Spleen (tissue), 11 donors: ENCODE measurements around the gene STIM1. TPM values are rescaled to one million over a fixed set of nuclear protein-coding genes. Genes with fewer than 3 reads are reported as not detected.

Experiments
- DNase-seq: peaks from one replicate; pipeline ENCODE4 v3.0.0-alpha.2; 2020
- H3K27ac ChIP-seq, 8 donors: fragments of 200-600 bp; sonication (generic) in 7 of 8; 1 replicate in 4 of 8; 2 replicates in 4 of 8; pipeline versions ENCODE4 v1.5.0 to v1.8.0; 2016 to 2021; ENCODE audit warnings: inconsistent platforms in 4 of 8, mild to moderate bottlenecking in 4 of 8, moderate library complexity in 1 of 8
- H3K27me3 ChIP-seq, 7 donors: fragments of 200-600 bp; sonication (generic) in 6 of 7; replicated peaks in 1 of 7; 1 replicate in 4 of 7; 2 replicates in 3 of 7; pipeline versions ENCODE4 v1.5.0 to v1.8.0; 2016 to 2021; ENCODE audit warnings: inconsistent platforms in 3 of 7, mild to moderate bottlenecking in 1 of 7
- H3K36me3 ChIP-seq, 6 donors: fragments of 200-600 bp; sonication (generic) in 5 of 6; 1 replicate in 4 of 6; 2 replicates in 2 of 6; pipeline versions ENCODE4 v1.5.0 to v1.8.0; 2016 to 2021; ENCODE audit warnings: inconsistent platforms in 2 of 6
- H3K4me1 ChIP-seq, 6 donors: fragments of 200-600 bp; sonication (generic) in 5 of 6; 1 replicate in 3 of 6; 2 replicates in 3 of 6; pipeline versions ENCODE4 v1.5.0 to v1.8.0; 2016 to 2021; ENCODE audit warnings: inconsistent platforms in 3 of 6
- H3K4me3 ChIP-seq, 8 donors: fragments of 200-600 bp; sonication (generic) in 7 of 8; 1 replicate in 4 of 8; 2 replicates in 4 of 8; pipeline versions ENCODE4 v1.5.0 to v1.8.0; 2016 to 2021; ENCODE audit warnings: inconsistent platforms in 4 of 8, mild to moderate bottlenecking in 4 of 8, moderate library complexity in 2 of 8
- H3K9me3 ChIP-seq, 8 donors: fragments of 200-600 bp; sonication (generic) in 7 of 8; 1 replicate in 4 of 8; 2 replicates in 4 of 8; pipeline versions ENCODE4 v1.5.0 to v1.8.0; 2016 to 2021; ENCODE audit warnings: inconsistent platforms in 4 of 8
- CTCF ChIP-seq, 11 experiments: fragments of 200-600 bp in 7 of 11; fragments of 450-650 bp in 4 of 11; sonication (generic) in 4 of 11; IDR thresholded peaks in 8 of 11; conservative IDR thresholded peaks in 3 of 11; 1 replicate in 7 of 11; 2 replicates in 4 of 11; pipeline versions ENCODE4 v1.4.0 to v1.8.0; 2016 to 2021; ENCODE audit warnings: antibody characterized with exemption in 11 of 11, inconsistent platforms in 4 of 11, mild to moderate bottlenecking in 1 of 11
- POLR2A ChIP-seq, 3 donors: fragments of 450-650 bp; IDR thresholded peaks; one replicate each; pipeline ENCODE4 v1.5.1; 2017; ENCODE audit warnings: antibody characterized with exemption in 3 of 3, mild to moderate bottlenecking in 1 of 3
- POLR2AphosphoS5 ChIP-seq, 3 donors: sonication (generic); formaldehyde crosslinking; IDR thresholded peaks; one replicate each; pipeline ENCODE4 v1.5.1; 2017; ENCODE audit warnings: antibody characterized with exemption in 3 of 3
- WGBS, 5 donors: extraction: QIAGEN DNeasy Blood & Tissue Kit in 3 of 5; methylation state at CpG; one replicate each; pipeline versions ENCODE4 v1.1.5 to v1.1.7; 2013 to 2018; 5-methylcytosine and 5-hydroxymethylcytosine counted together
- intact Hi-C: fragments of 100-400 bp; cut with DNase I; formaldehyde crosslinking; loops from one replicate; pipeline ENCODE4 v1.15.0; 2023; ENCODE audit warnings: low total_unique reads
- polyA plus RNA-seq, 3 donors: library from polyadenylated mRNA; stranded (reverse); fragments of 200-250 nt; gene quantifications; one replicate each; pipeline ENCODE4 v1.2.1, GENCODE V29; 2013
- total RNA-seq, 7 donors: library from RNA; depleted of rRNA in 3 of 7; stranded (reverse); fragments of >200 nt in 3 of 7; fragmentation: NEBNext Ultra II Directional in 4 of 7; extraction: Animal tissue kit (Norgen Biotek cat#: 25700) in 4 of 7; gene quantifications; one replicate each; pipeline versions ENCODE4 v1.1.0 to v1.2.1, GENCODE V29; 2016 to 2021
- donor health status: healthy with polysubstance abuse.
- donor health status: DM: no; HTN: no; CAD: no; lungs with moderate emphysema.
- donor health status: DM: no; HTN: no; CAD: no.
- donor health status: Bipolar disorder and iron deficiency.
- donor health status: healthy.
- donor health status: DM: no; HTN: no; CAD: no.
- donor health status: DM: yes; HTN: yes; CAD: no.

The STIM1 gene
- total and polyA plus RNA-seq, 10 donors, result 13.0 to 85.2 (median 58.0) TPM

- H3K36me3 ChIP-seq, result peaks cover 0 to 4% (median 0%) of the 10 kb centered on the region in 6 donors
- TF ChIP-seq POLR2AphosphoS5 (IDR thresholded peaks at IDR 0.05) (no peak), POLR2A (IDR thresholded peaks at IDR 0.05) (no peak), CTCF (IDR thresholded peaks at IDR 0.05 in 8 of 11, conservative IDR thresholded peaks at IDR 0.05 in 3 of 11) (no peak)
- no peak overlapping the region for H3K4me3 ChIP-seq
- no peaks in the 10 kb centered on the region for H3K27me3 ChIP-seq
- H3K9me3 ChIP-seq, result no peaks in the 10 kb centered on the region
- peaks cover 53 to 98% (median 86%) of the 10 kb centered on the region in 6 donors for H3K4me1 ChIP-seq
- no peak for DNase-seq
- 84 to 93% (median 89%) methylated on average over 3 of the region's 3 CpGs for WGBS, 5 donors
- intact Hi-C loops, result loop anchor here (10.0 kb wide), 1 partner anchor 58 kb away; no protein-coding TSS in a partner anchor
- peak overlapping the region in 5 of 8 donors; percentile 4 to 77 (median 33) for H3K27ac ChIP-seq
These were observed 21.1 kb downstream of the STIM1 start for GRCh38 chr11:3876613-3877012.

- Histone ChIP-seq H3K4me1 (peaks cover 50 to 100% (median 84%) of the 10 kb centered on the region in 6 donors), H3K27me3 (no peaks in the 10 kb centered on the region), H3K4me3 (no peak overlapping the region), H3K36me3 (no peaks in the 10 kb centered on the region), H3K9me3 (no peaks in the 10 kb centered on the region), H3K27ac (peak overlapping the region in 4 of 8 donors; percentile 6 to 77 (median 58))
- no peak for DNase-seq
- no peak for TF ChIP-seq POLR2A (IDR thresholded peaks at IDR 0.05)
- 71 to 84% (median 78%) methylated on average over 8 of the region's 8 CpGs for WGBS, 5 donors
- intact Hi-C loops, result loop anchor here (10.0 kb wide), 1 partner anchor 57 kb away; no protein-coding TSS in a partner anchor
These were observed 22.1 kb downstream of the STIM1 start for GRCh38 chr11:3877364-3878257.

GRCh38 chr11:3878258-3878584 lies 22.8 kb downstream of the STIM1 start:
- H3K9me3 ChIP-seq, result no peaks in the 10 kb centered on the region

GRCh38 chr11:3879216-3879966 lies 23.9 kb downstream of the STIM1 start:
- TF ChIP-seq CTCF (IDR thresholded peaks at IDR 0.05 in 8 of 11, conservative IDR thresholded peaks at IDR 0.05 in 3 of 11), result no peak
- TF ChIP-seq POLR2AphosphoS5 (IDR thresholded peaks at IDR 0.05), result no peak
- no peak for TF ChIP-seq POLR2A (IDR thresholded peaks at IDR 0.05)
- Histone ChIP-seq H3K9me3 (no peaks in the 10 kb centered on the region), H3K4me1 (peaks cover 48 to 100% (median 76%) of the 10 kb centered on the region in 6 donors), H3K4me3 (no peak overlapping the region), H3K27ac (peak overlapping the region; percentile 51 to 77 (median 70)), H3K36me3 (no peaks in the 10 kb centered on the region), H3K27me3 (no peaks in the 10 kb centered on the region)
- DNase-seq, result no peak
- intact Hi-C loops, result loop anchor here (10.0 kb wide), 1 partner anchor 55 kb away; no protein-coding TSS in a partner anchor
- WGBS, 5 donors, result 36 to 58% (median 42%) methylated on average over 3 to 4 of the region's 4 CpGs

More at GRCh38 chr11:3878258-3878584, 22.8 kb downstream of the STIM1 start:
- no peaks in the 10 kb centered on the region for H3K27me3 ChIP-seq
- intact Hi-C loops, result loop anchor here (10.0 kb wide), 1 partner anchor 57 kb away; no protein-coding TSS in a partner anchor
- H3K27ac ChIP-seq, result peak overlapping the region in 4 of 8 donors; percentile 6 to 77 (median 58)
- no peak for DNase-seq
- no peak overlapping the region for H3K4me3 ChIP-seq
- H3K4me1 ChIP-seq, result peaks cover 50 to 100% (median 84%) of the 10 kb centered on the region in 6 donors
- no peaks in the 10 kb centered on the region for H3K36me3 ChIP-seq
- no peak for TF ChIP-seq POLR2A (IDR thresholded peaks at IDR 0.05)
